CMK (cell line): ENCODE results near the gene SPINK5.
A peak's percentile ranks its signal among the peaks of the same experiment; 100 is the strongest.

ENCODE experiments used
- DNase-seq: peaks from one replicate; pipeline ENCODE4 v3.0.0-alpha.2; 2010; ENCODE audit warnings: low read depth

SPINK5 gene

GRCh38 chr5:148094336-148094735, 30.6 kb downstream of the SPINK5 start:
- DNase-seq: no peak

- no peak for DNase-seq
Observed at GRCh38 chr5:148104226-148104625, 40.4 kb downstream of the SPINK5 start.

GRCh38 chr5:148107608-148108007, 43.8 kb downstream of the SPINK5 start:
- no peak for DNase-seq

- no peak for DNase-seq
Observed at GRCh38 chr5:148113243-148113642, 49.5 kb downstream of the SPINK5 start.

- DNase-seq: no peak
Observed at GRCh38 chr5:148120317-148120716, 56.5 kb downstream of the SPINK5 start.

- DNase-seq: no peak
Observed at GRCh38 chr5:148125641-148126040, 61.9 kb downstream of the SPINK5 start.

- no peak for DNase-seq
Observed at GRCh38 chr5:148135091-148136048, 71.6 kb downstream of the SPINK5 start.

- no peak for DNase-seq
Observed at GRCh38 chr5:148140846-148141245, 77.1 kb downstream of the SPINK5 start.

- no peak for DNase-seq
Observed at GRCh38 chr5:148141645-148142044, 77.9 kb downstream of the SPINK5 start.

- no peak for DNase-seq
Observed at GRCh38 chr5:148145916-148146315, 82.1 kb downstream of the SPINK5 start.

GRCh38 chr5:148146487-148146886, 82.7 kb downstream of the SPINK5 start:
- no peak for DNase-seq

- no peak for DNase-seq
Observed at GRCh38 chr5:148147415-148147814, 83.6 kb downstream of the SPINK5 start.

GRCh38 chr5:148151872-148152271, 88.1 kb downstream of the SPINK5 start:
- DNase-seq: no peak

GRCh38 chr5:148152781-148153180, 89.0 kb downstream of the SPINK5 start:
- no peak for DNase-seq

GRCh38 chr5:148156609-148157008, 92.8 kb downstream of the SPINK5 start:
- no peak for DNase-seq

GRCh38 chr5:148162038-148162437, 98.3 kb downstream of the SPINK5 start:
- DNase-seq: no peak

- no peak for DNase-seq
Observed at GRCh38 chr5:148163345-148163744, 99.6 kb downstream of the SPINK5 start.

- no peak for DNase-seq
Observed at GRCh38 chr5:148166550-148167283, 102.9 kb downstream of the SPINK5 start.

- DNase-seq: no peak
Observed at GRCh38 chr5:148168246-148168645, 104.5 kb downstream of the SPINK5 start, which contains the start of gene SPINK14. Gene SPINK14 (plus strand): TSS chr5:148168546. CDS start chr5:148169733, 1,187 bp downstream.

GRCh38 chr5:148172377-148172776, 108.6 kb downstream of the SPINK5 start:
- DNase-seq: no peak

- no peak for DNase-seq
Observed at GRCh38 chr5:148176480-148176879, 112.7 kb downstream of the SPINK5 start.

- DNase-seq: no peak
Observed at GRCh38 chr5:148177207-148177606, 113.4 kb downstream of the SPINK5 start.

- DNase-seq: peak; percentile 4
Observed at GRCh38 chr5:148179234-148179824, 115.5 kb downstream of the SPINK5 start.
